ENCODE data around the gene GDPD3.

Gene GDPD3

DNA sequence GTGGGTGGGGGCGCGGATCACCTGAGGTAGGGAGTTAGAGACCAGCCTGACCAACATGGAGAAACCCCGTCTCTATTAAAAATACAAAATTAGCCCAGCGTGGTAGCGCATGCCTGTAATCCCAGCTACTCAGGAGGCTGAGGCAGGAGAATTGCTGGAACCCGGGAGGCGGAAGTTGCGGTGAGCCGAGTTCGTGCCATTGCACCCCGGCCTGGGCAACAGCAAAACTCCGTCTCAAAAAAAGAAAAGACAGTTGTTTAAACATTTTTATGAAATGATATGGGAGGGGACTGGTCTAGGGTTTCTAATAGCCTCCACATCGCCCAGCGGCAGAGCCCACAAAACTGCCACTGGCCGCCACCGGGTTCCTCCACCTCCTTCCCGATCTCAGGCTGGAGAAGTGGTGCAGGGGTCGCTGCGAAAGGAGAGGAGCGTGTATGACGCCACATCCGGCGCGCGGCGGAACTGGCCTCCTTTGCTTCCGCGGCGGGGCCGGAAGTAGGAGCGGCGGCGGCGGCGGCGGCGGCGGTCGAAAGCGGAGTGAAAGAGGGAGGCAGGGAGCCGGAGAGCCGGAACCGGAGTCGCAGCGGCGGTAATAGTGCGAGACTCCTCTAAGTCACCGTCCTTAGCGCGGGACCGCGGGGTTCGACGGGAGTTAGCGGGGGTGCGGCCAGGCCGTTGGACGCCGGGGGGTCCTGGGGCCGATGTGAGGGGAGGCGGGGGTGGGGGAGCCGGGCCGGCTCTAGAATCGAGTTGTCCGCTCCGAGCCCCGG is 37.6 kb downstream of the GDPD3 start, which contains the start of gene PPP4C:
Gene PPP4C (plus strand): TSS at position 492 of the 773 bp plus-strand sequence. CDS start 384 bp downstream, outside the sequence.
- DNase-seq, result peak; percentile 79 to 82

DNA sequence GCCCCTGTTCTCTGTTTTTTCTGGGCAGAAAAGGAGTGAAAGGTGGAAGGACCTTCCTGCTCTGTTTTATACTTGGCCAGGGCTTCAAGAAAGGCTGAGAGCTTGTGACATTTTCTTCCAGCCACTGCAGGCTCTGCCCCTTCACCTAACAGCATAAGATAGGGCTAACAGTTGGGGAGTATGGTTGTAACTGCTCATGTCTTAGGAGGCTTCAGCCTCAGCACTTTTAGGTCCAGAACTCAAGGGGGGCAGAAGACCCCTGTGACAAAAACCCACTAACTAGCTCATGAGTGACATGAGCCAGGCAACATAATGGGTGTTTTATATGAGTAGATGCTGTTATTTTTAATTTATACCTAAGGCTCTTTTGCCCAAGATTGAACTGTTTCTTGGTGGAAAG is 42.8 kb downstream of the GDPD3 start:
- no peak for DNase-seq

DNA sequence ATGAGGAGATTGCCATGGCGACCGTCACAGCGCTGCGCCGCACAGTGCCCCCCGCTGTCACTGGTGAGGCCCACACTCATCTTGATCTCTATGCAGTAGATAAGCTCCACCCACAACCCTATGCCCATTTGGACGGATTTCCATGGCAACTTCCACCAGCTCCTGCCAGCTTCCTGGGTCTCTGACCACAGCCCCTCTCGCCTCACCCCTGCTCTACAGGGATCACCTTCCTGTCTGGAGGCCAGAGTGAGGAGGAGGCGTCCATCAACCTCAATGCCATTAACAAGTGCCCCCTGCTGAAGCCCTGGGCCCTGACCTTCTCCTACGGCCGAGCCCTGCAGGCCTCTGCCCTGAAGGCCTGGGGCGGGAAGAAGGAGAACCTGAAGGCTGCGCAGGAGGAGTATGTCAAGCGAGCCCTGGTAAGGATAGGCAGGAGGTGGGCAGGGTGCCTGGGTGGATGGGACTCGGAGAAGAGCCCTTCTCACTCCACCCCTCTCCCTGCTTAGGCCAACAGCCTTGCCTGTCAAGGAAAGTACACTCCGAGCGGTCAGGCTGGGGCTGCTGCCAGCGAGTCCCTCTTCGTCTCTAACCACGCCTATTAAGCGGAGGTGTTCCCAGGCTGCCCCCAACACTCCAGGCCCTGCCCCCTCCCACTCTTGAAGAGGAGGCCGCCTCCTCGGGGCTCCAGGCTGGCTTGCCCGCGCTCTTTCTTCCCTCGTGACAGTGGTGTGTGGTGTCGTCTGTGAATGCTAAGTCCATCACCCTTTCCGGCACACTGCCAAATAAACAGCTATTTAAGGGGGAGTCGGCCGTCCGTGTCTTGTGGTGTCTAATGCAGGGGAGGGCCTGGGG is 43.5 kb downstream of the GDPD3 start:
- no peak for DNase-seq

DNA sequence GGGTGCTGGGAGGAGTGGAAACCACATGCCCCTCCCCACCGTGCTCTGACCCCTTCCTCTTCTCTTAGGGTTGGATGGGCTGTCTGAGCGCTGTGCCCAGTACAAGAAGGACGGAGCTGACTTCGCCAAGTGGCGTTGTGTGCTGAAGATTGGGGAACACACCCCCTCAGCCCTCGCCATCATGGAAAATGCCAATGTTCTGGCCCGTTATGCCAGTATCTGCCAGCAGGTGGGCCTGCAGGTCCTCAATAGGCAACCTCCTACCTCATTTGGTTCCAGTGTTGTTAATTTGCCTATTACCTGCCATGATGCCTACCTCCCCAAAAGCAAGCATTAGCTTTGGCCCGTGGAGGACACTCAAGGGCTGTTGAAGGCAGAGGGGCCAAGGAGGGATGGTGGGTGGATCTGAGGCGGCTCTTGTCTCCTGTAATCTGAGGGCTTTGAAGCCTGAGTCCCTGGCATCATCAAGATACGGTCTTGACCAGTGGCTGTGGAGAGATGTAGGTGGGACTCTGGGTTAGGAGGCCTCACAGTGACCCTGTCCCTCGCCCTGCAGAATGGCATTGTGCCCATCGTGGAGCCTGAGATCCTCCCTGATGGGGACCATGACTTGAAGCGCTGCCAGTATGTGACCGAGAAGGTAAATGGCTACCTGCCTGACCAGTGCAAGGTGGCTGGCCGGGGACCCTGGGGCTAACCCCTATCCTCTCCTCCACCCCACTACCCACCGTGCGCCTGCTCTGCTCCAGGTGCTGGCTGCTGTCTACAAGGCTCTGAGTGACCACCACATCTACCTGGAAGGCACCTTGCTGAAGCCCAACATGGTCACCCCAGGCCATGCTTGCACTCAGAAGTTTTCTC is 44.4 kb downstream of the GDPD3 start:
- no peak for DNase-seq

DNA sequence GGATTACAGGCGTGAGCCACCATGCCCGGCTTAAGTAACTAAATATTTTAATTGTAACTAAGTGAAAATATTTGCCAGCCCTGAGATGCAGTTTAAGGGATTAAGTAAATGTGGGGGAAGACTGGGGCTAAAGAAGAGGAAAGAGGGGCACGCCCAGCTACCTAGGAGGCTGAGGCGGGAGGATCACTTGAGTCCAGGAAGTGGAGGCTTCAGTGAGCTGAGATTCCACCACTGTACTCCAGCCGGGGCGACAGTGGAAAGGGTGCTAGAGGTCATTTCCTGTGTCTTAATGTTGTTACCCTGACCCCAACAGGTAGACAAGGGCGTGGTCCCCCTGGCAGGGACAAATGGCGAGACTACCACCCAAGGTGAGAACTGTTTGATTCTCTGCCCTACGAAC is 45.0 kb downstream of the GDPD3 start:
- no peak for DNase-seq

DNA sequence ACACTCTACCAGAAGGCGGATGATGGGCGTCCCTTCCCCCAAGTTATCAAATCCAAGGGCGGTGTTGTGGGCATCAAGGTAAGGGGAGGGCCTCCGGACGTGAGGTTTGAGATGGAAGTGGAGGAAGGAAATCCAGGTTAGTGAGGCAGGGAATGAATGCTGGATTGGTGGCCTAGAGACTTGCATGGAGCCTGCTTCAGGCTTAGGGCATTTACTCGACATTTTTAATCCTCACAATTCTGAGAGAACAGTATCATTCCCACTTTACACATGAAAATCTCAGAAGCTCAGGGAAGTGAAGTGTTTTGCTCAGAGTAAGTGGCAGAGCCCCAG is 45.8 kb downstream of the GDPD3 start:
- no peak for DNase-seq

DNA sequence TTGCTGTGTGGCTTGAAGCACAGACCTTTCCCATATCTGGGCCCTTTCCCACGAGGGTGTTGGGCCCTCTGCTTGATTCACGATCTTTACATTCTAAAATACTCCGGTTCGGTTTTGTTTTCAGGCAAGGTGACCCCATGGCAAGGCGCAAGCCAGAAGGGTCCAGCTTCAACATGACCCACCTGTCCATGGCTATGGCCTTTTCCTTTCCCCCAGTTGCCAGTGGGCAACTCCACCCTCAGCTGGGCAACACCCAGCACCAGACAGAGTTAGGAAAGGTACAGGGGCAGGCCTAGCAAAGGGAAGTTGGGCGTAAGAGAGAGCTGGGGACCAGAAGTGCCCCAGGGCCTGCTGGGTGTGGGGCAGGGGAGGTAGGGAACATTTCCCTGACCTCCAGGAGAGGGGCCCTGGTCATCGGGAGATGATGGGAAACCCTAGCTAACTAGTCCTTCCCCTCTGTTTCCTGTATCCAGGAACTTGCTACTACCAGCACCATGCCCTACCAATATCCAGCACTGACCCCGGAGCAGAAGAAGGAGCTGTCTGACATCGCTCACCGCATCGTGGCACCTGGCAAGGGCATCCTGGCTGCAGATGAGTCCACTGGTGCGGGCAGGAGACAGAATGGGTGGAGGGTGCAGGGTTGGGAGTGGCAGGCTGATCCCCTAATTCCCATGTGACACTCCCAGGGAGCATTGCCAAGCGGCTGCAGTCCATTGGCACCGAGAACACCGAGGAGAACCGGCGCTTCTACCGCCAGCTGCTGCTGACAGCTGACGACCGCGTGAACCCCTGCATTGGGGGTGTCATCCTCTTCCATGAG is 46.4 kb downstream of the GDPD3 start:
- no peak for DNase-seq

DNA sequence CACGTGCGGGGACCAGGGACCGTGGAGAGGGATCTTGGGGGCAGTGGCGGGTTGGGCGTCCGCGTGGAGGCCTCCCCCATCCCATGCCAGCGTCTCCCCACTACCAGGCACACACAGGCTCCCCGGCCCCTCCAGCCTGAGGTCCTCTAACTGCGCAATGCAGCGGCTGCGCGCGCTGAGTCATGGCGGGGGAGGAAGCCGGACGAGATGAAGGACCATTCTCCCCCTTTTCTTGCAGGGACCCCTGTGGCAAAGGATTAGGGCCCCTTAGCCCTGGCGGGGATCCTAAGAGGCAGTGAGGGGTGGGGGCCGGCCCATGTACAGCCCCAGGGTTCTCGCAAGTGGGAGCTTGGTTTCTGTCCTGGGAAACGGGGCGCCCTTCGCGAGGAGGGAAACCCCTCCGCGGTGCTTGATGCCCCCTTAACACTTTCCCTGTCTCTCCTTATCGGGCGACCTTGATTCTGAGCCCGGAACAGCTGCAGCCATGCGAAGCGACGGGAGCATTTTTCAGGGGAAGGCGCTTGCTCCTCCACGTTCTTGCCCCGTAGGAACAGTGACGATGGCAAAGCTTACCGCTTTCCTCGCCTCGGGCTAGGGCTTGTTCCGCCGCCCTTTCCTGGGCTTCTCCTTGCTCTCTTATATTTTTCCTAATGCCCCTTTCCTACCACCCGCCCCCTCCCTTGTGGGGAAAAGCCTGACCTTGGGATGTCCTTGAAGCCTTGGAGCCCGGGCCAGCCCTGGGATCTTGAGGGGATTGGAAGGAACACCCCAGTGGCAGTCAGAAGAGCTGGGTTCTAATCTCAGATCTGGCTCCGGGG is 47.2 kb downstream of the GDPD3 start:
- DNase-seq, result peak in 1 of 2 donors; percentile 76

DNA sequence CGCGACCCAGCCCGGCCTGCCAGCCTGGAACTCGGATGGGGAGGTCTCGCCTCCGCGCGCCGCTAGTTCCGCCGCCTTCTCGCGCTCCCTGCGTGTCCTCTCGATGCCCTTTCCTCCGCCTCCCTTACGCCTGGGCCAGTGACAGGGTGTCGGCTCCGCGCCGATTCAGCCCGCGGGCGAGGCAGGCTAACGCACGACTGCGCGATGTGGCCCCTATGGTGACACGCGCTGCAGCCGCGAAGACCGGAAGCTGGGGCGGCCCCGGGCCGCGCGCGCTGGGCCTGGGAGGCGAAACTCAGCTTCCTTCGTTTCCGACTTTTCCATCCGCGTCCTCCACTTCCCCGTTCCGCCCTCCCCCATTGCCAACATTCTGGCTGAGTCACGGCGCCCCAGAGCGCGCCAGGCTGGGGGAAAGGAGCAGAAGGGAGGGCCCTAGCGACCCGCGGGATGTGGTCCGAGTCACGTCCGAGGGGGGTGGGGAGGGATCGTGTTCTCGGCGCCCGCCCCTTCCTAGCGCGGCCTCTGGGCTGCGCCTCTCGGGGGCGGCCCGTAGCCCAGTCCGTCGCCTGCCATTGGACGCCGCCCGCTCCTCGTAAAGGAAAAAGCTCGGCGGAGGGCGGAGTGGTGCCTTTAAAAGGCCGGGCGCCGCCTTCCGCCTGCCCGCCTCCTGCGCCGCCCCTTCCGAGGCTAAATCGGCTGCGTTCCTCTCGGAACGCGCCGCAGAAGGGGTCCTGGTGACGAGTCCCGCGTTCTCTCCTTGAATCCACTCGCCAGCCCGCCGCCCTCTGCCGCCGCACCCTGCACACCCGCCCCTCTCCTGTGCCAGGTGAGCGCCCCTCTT is 48.0 kb downstream of the GDPD3 start, which contains the start of gene ALDOA:
Gene ALDOA (plus strand): TSS at position 659 of the 841 bp plus-strand sequence. CDS start 1,138 bp downstream, outside the sequence.
- DNase-seq, result peak; percentile 92 to 99

DNA sequence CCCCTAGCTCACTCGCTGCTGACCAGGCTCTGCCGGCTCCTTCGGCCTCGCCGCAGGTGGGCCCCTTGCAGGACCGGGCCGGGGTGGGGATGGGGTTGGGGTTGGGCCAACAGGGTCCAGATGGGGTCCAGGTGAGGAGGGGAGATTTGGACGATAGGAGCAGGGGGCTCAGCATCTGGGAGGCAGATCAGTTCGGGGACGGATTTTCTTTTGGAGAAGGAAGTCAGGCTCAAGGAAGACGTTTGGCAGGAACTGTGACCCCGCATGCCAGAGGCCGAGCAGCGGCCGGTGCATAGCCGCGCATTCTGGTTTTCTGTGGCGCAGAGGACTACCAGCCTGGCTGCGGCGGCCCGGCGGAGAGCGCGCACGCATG is 48.6 kb downstream of the GDPD3 start:
- DNase-seq, result no peak

DNA sequence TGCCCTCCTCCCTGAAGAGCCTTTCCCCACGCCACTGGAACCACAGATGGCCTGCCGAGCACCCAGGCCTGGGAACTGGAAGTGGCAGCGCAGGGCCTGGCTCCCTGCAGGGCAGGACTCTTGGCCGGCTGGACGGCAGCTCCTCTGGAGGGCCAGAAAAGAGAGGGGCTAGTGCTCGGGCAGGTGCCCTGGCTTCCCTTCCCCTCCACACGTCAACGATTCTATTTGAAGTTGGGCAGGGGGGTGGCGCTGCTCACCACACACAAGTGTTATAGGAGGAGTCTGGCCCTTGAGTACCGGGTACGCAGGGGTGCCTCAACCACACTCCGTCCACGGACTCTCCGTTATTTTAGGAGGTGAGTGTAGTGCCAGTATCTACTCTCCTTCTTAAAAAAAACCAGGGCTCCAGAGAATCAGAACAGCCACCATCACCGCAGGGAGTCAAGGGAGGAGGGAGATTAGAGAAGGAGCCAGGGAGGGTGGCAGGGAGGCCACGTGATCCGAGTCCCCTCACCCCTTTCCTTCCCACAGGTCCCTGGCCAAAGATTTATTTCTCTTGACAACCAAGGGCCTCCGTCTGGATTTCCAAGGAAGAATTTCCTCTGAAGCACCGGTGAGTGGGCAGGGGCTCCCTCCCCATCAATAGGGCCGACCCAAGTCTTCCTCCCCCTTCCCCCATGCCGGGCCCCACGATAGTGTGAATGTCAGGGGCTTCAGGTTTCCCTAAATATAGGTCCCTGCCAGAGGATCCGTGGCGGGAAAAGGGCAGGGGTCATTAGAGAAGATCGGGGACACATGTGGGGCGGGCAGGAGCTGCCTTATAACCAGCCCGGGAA is 49.2 kb downstream of the GDPD3 start:
- peak; percentile 28 to 40 for DNase-seq

DNA sequence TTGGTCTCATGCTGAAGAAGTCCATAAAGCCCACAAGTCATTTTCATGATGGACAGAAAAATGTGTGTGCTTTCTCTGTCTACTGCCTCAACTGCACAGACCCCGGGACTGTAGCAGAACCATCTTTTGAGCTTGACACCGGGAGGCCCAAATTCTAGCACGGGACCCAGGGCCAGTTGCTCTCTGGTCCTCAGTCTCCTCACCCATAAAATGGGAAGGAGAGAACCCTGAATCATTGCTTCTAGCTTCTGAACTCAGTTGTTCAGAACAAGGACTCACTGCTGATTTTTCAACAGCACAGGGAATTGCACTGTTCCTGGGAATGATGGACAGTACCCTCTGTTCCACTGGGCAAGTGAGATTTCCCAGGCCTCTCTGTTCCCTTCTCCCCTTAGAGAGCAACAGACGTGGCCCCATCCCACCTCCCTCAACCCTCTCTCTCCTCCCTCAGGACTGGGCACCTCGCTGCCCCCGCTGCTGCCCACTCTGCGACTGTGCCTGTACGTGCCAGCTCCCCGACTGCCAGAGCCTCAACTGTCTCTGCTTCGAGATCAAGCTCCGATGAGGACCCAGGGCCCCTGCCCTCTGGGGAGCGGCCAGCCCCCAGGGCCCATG is 50.0 kb downstream of the GDPD3 start:
- no peak for DNase-seq

DNA sequence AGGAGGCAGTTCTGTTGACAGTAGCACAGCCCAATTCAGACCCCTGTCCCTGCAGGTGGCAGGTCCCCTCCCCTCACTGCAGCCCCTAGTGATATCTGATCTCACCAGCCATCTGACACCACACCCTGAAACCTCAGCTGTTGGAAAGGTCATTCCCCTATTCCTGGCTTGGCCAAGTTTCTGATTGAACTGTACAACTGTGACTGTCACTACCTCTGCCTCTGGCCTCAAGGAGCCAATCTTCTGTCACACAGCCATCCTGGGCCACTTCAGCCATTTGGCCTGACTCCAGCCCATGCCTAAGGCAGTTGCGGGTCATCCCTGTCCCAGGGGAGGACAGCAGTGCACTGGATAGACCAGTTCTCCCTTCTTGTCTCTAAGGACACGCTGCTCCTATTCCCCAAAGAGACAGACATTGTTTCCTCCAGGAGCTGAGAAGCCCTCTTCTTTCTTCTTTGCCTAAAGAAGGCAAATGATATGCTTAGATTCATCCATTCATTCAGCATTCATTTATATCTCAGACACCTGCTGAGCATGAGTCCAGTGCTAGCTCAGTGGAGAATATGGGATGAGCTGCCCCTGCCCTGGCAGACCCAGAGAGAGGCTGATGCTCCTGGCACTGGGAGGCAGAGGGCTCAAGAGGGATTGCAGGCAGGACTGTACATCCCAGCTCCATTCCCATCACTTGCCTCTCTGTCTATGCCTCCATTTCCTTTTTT is 52.3 kb downstream of the GDPD3 start:
- no peak for DNase-seq

DNA sequence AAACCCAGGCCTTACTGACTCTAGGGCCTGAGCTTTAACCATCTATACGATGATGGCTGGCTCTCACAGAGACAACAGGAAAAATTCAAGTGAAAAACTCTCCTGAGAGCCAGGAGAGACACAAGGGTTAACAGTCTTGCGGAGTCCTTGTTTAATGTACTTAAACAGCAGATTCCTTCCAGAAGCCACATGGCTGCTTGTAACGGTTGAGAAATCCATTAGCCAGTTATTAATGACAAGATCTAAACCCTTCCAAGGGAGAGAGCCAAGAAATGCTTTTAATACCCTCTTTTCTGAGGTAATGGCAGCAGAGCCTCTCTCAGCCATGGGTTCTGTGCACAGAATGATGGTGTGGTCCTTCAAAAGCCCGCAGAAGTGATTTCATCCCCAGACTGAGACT is 53.0 kb downstream of the GDPD3 start:
- DNase-seq, result no peak

DNA sequence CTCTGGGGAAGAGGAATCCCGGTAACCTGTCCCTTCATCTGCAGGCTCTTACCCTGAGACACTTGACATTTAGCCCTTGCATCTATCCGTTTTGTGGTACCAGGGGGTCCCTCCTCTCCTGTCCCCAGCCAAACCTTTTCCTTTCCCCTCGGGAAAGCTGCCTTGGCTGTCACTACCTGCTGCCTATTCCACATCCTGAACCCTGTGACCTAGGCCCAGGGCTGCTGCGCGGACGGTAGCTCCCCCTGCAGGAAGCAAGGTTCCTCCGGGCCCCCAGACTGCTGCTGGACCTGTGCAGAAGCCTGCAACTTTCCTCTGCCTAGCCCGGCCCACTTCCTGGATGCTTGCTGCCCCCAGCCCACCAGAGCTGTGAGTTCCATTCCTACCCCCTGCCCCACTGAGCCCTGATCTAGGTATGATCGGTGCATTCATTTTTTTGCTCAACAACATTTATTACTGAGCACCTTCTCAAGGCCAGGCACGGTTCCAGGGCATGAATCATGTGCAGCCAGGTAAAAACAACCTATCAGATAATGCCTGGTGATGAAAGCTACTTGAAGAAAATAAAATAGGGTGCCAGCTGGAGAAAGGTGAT is 58.3 kb downstream of the GDPD3 start:
- no peak for DNase-seq
